DMS114 treated with DMSO at 0.1 percent for 48 hours (cell line): ENCODE measurements around the gene PLCB1.
"Not testable (repeated sequence)": the region's sequence is repeated elsewhere in the genome, so short reads cannot be mapped to it uniquely, and the experiment has no call there.

Experiments
- DNase-seq: peaks from one replicate; lab custom pipeline; 2025; ENCODE audit not compliant: unreplicated experiment; lab: John Stamatoyannopoulos, UW

The PLCB1 gene

DNA sequence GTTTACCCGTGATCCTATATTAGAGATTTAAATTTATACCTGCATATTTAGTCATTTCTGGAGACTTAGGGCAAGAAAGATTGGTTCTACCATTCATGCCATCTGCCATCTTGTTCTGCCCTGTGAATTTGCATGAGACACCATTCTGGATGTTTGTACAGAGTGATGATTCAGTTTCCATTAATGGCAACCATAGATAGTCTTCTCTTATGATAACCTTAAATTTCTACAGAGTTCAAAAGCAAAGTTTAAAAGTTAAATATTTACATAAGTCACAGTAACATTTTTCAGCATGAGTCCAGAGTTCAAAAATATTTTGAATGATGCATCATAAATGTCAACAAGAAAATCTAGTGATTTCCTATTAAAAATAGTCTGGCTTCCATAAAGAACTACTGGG lies 23.2 kb downstream of the PLCB1 start:
- no peak for DNase-seq

DNA sequence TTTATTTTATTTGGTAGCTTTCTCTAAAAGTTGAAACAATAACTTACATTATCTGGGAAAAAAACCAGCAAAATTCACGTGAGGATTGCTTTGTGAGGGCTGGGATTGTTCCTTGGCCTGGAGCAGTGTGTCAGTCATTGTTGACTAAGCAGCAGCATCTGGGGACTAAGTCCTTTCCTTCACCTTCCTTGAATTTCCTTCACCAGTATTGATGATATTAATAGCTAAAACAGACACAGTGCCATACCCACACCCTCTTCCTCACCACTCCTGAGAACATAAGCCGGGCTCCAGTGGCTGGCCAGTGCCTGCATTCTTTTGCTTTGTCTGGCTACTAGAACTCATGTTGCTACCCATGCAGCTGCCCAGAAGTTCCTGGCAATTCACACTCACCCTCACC lies 23.7 kb downstream of the PLCB1 start:
- no peak for DNase-seq

DNA sequence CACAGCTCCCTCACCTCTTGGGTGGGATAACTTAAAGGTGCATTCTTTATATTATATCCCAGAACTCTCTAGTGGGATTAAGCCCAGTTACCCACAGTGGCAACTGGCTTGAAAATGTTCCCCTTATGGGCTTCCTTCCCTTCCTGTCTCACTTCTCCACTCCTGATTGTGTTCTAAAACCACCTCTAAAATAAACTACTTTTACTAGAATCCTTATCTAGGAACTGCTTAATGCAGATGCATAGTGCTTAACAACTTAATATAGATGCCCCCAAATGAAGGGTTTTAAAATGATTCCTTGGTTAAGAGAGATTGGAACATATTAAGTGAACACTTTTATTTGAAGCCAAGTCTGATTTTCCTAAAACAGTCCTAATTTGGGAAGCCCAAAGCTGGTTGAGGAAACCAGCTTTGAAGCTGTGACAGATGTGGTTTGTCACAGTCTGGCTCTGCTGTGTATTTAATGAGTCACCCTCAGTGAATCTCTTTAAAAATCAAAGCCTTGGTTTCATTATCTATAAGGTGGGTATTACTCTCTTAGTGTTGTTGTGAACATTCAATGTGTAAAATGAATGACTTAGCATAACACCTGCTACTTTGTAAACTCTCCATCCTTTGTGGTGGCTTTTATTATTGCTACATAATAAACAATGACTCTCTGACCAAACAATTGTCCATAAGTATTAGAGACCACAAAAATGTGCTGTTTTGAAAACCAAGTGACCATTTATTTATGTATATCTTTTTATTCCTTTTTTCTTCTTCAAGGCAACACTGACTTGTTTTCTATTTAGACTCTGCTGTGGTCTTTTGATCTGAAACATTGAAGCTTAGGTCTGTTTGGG lies 24.4 kb downstream of the PLCB1 start:
- DNase-seq = no peak

DNA sequence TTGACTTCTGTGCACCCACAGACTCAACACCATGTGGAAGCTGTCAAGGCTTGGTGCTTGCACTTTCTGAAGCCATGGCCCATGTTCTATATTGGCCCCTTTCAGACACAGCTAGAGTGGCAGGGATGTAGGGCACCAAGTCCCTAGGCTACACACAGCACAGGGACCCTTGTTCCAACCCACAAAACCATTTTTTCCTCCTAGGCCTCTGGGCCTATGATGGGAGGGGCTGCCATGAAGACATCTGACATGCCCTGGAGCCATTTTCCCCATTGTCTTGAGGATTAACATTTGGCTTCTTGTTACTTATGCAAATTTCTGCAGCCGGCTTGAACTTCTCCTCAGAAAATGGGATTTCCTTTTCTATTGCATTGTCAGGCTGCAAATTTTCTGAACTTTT lies 27.2 kb downstream of the PLCB1 start:
- DNase-seq = not testable (repeated sequence)

DNA sequence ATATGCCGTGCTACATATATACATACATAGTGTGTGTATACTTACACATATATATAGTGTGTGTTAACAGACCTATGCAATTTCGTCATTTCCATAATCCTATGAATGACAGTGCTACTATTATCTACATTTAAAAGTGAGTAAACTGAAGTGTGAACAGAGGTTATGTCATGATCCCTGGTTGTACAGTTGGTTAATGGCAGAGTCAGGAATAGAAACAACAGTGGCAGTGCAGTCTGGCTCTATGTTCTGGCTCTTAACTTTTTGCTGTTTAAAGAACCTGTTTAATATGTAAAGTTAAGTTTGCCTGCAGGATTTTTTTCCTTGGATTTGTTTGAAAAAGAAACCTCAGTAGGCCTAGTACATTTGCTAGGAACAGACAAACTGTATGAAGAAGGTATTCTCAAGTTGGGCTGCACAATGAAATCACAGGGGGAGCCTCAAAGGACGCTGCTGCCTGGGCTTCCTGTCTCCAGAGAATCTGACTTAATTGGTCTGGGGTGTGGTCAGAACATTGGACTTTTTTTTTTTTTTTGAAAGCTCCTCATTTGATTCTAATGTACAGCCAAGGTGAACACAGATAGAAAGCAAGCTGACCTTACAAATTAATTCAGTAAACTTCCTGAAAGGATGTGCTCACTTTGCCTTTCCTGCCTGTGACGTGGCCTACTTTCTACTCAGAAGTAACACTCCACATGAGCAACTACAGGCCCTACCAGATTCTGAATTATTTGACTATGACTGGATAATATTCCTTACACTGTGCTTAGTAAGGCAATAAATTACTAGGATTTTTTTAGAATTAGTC lies 29.4 kb downstream of the PLCB1 start:
- no peak for DNase-seq

DNA sequence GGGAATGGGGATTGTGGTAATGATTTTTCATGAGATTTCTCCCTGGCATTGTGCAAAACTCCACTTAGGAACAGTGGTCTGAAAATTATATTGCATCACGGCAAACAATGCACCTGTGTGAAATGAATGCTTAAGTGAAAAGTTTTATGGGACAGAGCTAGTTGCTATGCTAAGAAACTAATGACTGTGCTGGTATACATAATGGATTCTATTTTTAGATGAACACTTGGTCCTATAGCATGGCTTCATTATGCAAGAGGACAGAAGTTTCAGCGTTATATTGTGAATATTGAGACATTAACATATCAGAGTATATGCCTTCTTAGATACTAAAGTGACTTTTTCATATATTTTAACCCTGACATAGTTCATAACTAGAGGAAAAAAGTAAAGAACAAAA lies 30.5 kb downstream of the PLCB1 start:
- DNase-seq = no peak

DNA sequence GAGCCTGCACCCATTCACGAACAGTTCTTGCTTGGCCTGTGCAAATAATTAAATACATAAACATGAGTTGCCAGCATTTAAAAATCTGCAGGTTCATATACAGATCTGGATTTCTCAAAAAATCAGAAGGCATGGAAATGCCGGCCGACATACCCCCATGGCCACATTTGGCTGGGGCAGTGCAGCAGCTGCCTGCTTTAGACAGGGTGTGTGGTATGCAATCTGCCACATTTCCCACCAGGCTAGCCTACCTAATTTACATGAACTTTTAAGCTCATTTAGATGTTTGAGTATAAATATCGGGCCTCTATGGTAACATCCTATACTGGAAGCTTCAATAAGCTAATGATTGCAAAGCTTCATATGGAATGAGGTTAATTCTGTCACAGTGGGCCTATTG lies 31.5 kb downstream of the PLCB1 start:
- no peak for DNase-seq

DNA sequence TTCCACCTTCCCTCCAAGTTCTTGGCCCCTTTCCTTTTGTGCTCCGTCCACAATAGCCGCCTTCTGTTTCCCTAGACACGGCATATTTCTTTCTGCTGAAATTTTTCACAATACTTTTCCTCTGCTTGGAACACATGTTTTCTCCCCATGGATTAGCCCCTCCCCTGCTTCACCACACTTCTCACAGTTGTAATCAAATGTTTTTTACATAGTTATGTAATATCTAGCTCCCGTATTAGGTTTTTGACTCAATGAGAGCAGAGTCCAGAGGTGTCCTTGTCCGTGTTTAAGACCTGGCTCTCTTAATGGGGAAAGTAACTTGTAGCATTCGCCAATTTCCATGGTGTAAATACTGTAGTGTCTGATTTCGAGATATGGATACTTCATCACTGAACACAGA lies 34.7 kb downstream of the PLCB1 start:
- no peak for DNase-seq

DNA sequence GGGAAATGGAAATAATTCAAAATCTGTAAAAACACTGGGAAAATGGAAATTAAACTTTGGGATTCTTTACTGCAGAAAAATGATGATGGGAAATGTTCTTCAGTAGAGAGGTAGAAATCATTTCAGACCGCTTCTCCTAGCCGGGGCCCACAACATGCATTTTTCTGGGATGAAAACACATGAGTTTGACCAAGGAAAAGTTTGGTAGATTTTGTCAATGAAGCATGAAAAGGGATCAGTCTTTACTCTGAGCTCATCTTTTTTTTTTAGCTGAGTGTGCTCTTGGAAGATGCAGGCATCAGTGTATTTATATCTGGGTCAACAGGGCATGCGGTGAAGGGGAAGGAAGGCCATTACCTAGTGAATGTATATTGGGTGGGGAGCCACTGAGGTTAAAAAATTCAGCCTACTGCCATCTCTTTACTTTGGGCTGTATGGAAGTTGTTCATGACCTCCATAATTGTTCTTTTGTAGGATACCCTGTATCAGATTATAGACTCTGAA lies 36.8 kb downstream of the PLCB1 start:
- no peak for DNase-seq

DNA sequence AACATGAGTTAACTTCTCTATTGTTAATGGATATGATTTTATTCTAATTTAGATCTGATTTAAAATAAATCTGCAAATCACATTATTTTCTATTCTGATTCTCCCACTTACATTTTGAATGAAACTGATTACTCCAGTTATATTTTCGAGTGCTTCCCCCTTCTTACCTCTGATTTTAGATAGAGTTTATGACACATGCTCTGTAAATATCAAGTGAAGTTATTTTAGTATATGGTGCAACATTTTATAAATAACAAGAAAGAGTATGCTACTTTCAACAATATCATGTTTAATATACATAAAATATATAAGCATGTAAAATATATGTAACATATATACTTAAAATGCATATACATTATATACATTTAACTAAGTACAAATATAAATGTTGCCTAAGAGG lies 38.9 kb downstream of the PLCB1 start:
- no peak for DNase-seq

DNA sequence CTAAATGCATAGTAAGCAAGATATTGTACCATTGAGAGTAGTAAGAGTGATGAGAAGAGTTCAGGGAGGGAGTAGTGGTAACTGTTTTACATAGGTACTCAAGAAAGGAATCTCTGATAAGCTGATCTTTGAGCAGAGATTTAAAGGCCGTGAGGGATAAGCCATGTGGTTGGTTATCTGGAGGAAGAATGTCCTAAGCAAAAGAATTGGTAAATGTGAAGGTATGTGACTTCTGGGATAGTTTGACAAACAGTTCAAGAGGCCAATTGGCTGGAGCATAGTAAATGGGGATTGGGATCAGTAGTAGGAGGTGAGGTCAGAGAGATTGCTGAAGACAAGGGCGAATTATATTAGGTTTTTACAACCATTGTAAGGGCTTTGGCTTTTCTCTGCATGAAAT lies 40.1 kb downstream of the PLCB1 start:
- no peak for DNase-seq

DNA sequence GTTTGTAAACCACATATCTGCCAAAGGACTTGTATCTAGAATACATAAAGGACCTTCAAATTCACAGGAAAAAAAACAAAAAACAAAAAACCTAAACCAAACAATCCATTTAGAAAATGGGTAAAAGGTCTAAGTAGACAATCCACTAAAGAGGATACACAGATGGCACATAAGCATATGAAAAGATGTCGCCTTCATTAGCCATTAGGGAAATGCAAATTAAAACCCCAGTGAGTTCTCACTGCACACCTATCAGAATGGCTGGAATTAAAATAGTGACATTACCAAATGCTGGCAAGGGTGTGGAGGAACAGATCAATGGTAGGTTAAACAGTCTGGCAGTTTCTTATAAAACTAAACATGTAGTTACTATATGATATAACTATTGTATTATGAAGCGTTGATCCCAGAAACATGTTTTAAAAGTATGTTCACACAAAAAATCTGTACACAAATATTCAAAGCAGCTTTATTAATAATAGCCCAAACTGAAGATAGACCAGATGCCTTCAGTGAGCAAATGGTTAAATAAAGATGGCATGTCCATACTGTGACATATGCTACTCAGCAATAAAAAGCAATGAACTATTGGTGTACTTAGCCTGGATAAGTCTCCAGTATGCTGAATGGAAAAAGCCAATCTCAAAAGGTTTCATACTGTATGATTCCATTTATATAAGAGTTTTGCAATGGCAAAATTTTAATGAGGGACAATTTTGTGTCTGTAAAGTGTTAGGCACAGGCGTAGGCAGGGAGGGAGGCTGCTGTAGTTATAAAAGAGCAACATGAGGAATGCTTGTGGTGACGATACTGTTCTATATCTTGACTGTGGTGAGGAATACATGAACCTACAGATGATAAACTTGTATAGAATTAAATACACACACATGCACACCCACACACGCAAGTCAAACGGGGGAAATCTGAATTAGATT lies 43.9 kb downstream of the PLCB1 start:
- DNase-seq = no peak

DNA sequence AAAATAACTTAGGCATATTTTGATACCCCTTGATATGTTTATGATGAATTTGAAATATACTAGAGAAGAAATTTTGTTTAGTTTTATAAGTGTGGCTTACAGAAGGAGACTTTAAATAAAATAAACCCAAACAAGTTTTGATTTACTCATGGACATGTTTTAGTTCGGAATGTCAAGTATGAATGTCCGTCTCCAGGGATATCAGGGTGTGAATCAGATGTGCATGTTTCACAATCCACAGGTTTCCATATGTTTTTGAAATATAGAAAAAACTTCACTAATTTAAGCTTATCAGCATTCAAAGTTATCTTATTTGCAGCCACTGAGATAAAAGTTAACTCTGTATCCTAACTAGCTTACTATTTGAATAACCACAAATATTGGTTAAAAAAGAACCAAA lies 51.5 kb downstream of the PLCB1 start:
- no peak for DNase-seq

DNA sequence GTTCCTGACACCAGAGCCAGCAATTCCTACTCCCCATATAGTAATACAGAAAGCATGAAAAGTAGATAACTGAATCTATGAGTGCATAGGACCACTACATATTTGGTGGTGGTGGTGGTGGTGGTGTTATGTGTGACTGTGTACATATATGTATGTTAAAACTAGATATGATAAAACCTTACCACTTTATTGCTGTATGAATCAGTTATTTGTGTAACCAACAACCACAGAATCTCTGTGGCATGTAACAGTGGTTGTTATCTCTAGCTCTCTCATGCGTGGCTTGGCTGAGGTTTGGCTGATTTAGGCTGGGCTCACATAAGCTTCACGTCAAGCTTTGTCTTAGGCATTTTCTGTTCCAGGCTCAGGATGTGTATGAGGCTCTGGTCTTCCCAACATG lies 55.7 kb downstream of the PLCB1 start:
- DNase-seq = no peak

DNA sequence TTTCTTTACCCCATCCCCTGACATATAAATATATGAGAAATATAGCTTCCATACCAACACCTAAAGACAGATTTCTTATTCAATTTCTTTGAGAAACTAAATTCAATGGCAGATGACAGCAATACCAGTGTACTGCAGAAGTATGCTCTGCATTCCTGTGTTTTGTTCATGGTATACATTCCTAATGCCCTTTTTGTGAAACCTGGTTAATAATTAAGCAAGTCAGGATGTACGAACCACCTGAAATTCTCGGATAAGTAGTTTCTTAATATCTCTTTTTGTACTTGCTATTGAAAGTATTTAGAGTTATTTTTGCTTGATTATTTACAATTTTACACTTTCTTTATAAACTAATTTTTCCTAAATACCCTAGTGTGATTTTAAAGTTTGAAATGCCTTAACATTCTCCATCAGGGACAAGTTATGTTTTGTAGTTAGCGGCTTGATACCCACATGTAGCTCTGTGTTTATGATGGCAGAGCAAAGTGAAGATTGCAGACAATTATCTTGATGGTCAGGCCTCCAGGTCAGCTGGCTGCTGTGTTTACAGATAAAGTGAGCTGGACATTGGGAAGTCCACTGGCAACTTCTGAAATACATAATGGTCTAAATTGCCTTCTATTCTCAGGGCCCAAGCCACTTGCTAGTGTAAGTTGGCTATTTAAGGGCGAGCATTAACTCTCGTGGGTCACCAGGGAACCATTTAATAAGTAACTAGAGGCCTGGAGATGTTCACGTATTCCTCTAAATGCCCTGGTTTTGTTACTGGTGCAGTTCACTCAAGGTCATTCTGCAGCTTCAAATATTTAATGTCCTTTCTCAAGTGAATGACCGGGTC lies 58.2 kb downstream of the PLCB1 start:
- DNase-seq = no peak

DNA sequence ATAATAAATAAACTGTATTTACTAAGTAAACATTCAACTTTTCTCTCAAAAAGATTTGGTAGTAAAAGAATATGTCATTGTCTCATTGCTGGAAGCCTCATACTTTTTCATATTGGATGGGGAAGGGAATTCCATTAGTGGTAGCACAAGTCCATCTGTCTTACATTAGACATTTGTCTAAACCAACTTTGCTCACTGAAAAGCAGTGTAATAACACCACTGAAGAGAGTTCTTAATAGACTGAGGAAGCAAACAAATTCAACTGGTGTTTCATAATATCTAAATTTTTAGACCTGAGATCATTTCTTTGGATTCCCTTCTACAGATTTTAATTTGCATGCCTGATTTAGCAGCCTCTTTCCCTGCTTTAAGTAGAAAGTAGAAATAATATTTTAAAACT lies 62.7 kb downstream of the PLCB1 start:
- no peak for DNase-seq

DNA sequence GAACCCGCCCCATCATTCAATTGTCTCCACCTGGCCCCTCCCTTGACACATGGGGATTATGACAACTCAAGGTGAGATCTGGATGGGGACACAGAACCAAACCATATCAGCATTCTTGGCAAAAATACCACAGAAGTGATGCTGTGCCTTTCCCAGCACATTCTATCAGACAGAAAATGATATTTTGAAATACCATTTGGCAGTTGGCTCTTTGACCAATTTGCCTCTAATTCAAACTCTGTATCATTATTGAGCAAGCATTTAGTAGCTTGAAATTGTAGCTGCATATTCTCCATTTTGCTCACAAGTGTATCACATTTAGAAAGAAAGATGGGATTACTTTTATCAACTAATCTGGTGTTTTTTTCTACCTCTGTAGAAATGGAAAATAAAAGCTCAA lies 64.0 kb downstream of the PLCB1 start:
- DNase-seq = no peak

DNA sequence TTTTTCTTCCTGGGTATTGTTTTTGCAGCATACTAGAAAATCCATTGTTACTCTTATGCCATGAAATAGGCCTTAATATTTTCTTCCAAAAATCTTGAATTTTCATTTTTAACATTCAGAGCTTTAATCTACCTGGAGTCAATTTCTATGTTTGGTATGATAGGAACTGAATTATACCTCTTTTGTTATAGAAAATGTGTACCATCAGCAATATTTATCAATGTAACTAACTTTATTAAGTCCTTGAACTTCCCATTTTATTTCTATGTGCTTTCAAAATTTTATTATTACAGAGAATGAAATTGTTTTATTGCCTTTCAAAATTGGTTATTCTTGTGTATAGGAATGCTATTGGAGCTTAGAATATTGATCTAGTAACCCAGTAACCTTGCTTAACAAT lies 68.2 kb downstream of the PLCB1 start:
- no peak for DNase-seq

DNA sequence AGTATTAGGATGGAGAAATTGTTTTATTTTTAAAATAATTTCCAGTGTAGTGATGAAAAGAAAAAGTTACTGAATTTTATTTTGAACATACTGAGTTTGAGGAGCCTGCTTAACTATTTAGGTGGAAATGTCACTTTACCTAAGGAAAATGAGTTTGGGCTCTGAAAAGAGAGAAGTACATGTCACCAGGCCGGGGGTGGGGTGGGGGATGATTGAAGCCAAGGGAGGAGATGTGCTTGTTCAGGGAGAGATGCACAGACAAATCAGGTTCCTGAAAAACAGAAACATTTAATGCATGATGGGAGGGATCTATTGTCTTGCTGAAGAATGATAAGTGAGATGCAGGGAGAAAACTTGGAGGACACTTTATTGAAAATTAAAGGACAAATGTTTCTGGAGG lies 71.3 kb downstream of the PLCB1 start:
- no peak for DNase-seq

DNA sequence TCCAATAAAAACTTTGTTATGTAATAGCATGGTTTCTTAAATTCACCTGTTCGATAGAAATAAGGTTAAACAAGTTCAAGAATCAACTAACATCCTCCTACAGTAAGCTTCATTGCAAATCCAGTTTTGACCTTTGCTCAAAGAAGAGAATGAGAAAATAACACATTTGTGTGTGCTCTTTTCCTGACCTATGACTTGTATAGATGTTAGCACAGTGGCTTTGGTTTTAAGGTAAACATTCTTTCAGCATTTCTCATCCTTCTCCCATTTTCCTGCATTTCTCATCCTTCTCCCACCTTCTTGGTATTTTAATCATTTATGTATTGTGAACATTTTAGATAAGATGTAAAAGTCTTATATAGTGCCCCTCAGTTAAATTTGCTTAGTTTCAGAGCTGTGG lies 73.9 kb downstream of the PLCB1 start:
- no peak for DNase-seq
